ENCODE data around the gene CLDN19. TPM values are rescaled to one million over a fixed set of nuclear protein-coding genes. Genes with fewer than 3 reads are reported as not detected.
"Not testable (repeated sequence)": the region's sequence is repeated elsewhere in the genome, so short reads cannot be mapped to it uniquely, and the experiment has no call there.

The CLDN19 gene
- total RNA-seq, 1 experiment from 2014 or later = not detected

DNA sequence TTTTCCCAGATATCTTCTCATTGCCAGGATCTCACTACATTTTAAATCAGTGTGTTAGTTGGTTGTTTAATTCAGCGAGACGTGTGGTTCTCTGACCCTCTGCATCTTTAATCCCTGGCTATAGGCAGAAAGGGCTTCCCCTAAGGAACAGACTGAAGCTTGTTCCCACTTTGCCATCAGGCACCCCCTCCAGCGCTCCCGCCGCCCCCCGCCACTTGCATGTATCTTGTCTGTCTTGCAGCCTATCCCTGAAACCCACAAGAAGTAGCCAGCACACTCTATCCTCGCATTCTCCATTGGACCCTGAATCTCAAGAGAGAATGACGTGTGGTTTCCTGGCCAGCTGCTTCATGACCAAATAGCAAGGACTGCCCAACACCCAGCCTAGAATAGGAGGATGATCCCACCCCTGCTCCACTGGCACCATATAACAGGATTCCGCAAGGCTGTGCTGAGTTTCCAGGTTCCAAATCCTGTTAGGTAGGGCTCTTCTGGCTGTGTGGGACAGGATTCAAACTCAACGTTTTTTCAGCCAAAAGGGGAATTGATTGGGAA, 7.8 kb downstream of the CLDN19 start:
- no peak overlapping the region for H3K4me3 Mint-ChIP-seq (ENCODE audit: unreplicated experiment)
- H3K27ac Mint-ChIP-seq (ENCODE audit: low read depth, unreplicated experiment) = no peak overlapping the region
- no peaks in the 10 kb centered on the region for H3K9me3 Mint-ChIP-seq (ENCODE audit: unreplicated experiment)
- TF ChIP-seq CTCF (IDR thresholded peaks at IDR 0.05; ENCODE audit: unreplicated experiment) = no peak
- ChIA-PET CTCF (interaction anchor here (0.6 kb wide), 1 partner anchor 79 kb away, joined by 3 read pairs; no protein-coding TSS in a partner anchor), POLR2A (interaction anchor here (1.1 to 2.6 kb wide), 3 partner anchors 11 to 31 kb away, joined by 3 to 10 read pairs (median 5); no protein-coding TSS in a partner anchor)
- no TSS peak for BruUV-seq (replicated peaks)
- peaks cover 3% of the 10 kb centered on the region for H3K4me1 Mint-ChIP-seq (ENCODE audit: insufficient read depth, unreplicated experiment)
- H3K36me3 Mint-ChIP-seq (ENCODE audit: insufficient read depth, unreplicated experiment) = no peaks in the 10 kb centered on the region
- DNase-seq (ENCODE audit: unreplicated experiment) = no peak
- intact Hi-C loops (cut with micrococcal nuclease) = loop anchor here (10.0 kb wide), 1 partner anchor 587 kb away; no protein-coding TSS in a partner anchor
- H3K27me3 Mint-ChIP-seq (ENCODE audit: insufficient read depth, unreplicated experiment) = no peaks in the 10 kb centered on the region

DNA sequence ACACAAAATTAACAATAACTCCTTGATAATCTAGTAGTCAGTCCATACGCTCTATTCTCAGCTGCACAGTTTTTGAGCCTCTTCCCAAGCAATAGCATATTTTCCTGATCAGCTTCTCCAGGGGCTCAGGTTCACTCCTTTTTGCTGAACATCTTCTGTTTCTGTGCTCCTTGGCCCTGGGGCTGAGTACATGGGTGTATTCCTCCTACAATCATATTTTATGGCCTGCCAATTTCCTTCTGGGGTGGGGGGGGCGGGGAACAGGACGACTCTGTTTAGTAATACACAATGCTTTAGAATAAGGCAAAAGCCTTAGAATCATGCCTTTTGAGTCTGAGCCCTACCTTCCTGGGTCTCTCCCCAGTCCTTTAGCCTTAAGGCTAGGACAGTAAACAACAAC, 8.5 kb downstream of the CLDN19 start:
- H3K36me3 Mint-ChIP-seq (ENCODE audit: insufficient read depth, unreplicated experiment) = no peaks in the 10 kb centered on the region
- CTCF ChIA-PET = no interaction called here
- TF ChIP-seq CTCF (IDR thresholded peaks at IDR 0.05; ENCODE audit: unreplicated experiment) = no peak
- H3K27me3 Mint-ChIP-seq (ENCODE audit: insufficient read depth, unreplicated experiment) = no peaks in the 10 kb centered on the region
- POLR2A ChIA-PET = interaction anchor here (0.6 to 1.8 kb wide), 4 partner anchors 17 to 49 kb away, joined by 3 to 5 read pairs (median 4); partner anchors contain the start of gene YBX1
- BruUV-seq (replicated peaks) = no TSS peak
- no peak for DNase-seq (ENCODE audit: unreplicated experiment)
- H3K27ac Mint-ChIP-seq (ENCODE audit: low read depth, unreplicated experiment) = no peak overlapping the region
- no peaks in the 10 kb centered on the region for H3K4me1 Mint-ChIP-seq (ENCODE audit: insufficient read depth, unreplicated experiment)
- no peak overlapping the region for H3K4me3 Mint-ChIP-seq (ENCODE audit: unreplicated experiment)
- no peaks in the 10 kb centered on the region for H3K9me3 Mint-ChIP-seq (ENCODE audit: unreplicated experiment)
- intact Hi-C loops (cut with micrococcal nuclease) = loop anchor here (1.0 to 10.0 kb wide), 2 partner anchors 153 to 587 kb away; no protein-coding TSS in a partner anchor

- Mint-ChIP-seq H3K4me3 (ENCODE audit: unreplicated experiment) (no peak overlapping the region), H3K4me1 (ENCODE audit: insufficient read depth, unreplicated experiment) (no peaks in the 10 kb centered on the region), H3K27ac (ENCODE audit: low read depth, unreplicated experiment) (no peak overlapping the region), H3K27me3 (ENCODE audit: insufficient read depth, unreplicated experiment) (no peaks in the 10 kb centered on the region), H3K9me3 (ENCODE audit: unreplicated experiment) (no peaks in the 10 kb centered on the region), H3K36me3 (ENCODE audit: insufficient read depth, unreplicated experiment) (no peaks in the 10 kb centered on the region)
- intact Hi-C loops (cut with micrococcal nuclease) = loop anchor here (1.0 to 10.0 kb wide), 2 partner anchors 153 to 586 kb away; no protein-coding TSS in a partner anchor
- TF ChIP-seq CTCF (IDR thresholded peaks at IDR 0.05; ENCODE audit: unreplicated experiment) = peak; percentile 45
- CTCF ChIA-PET = interaction anchor here (0.7 to 1.3 kb wide), 3 partner anchors 12 to 645 kb away, joined by 3 to 5 read pairs (median 4); partner anchors contain the start of gene P3H1
- POLR2A ChIA-PET = interaction anchor here (0.6 to 1.8 kb wide), 4 partner anchors 9 to 49 kb away, joined by 3 to 5 read pairs (median 4); partner anchors contain the start of genes CLDN19 and YBX1
- BruUV-seq (replicated peaks) = no TSS peak
- DNase-seq (ENCODE audit: unreplicated experiment) = peak; percentile 62
Observed at GRCh38 chr1:42730988-42731387, 9.0 kb downstream of the CLDN19 start.

GRCh38 chr1:42730002-42730401, 10.0 kb downstream of the CLDN19 start:
- intact Hi-C loops (cut with micrococcal nuclease) = loop anchor here (10.0 kb wide), 1 partner anchor 585 kb away; no protein-coding TSS in a partner anchor

GRCh38 chr1:42725820-42726219, 14.2 kb downstream of the CLDN19 start:
- not testable (repeated sequence) for H3K9me3 Mint-ChIP-seq (ENCODE audit: unreplicated experiment); H3K27ac Mint-ChIP-seq (ENCODE audit: low read depth, unreplicated experiment); H3K36me3 Mint-ChIP-seq (ENCODE audit: insufficient read depth, unreplicated experiment); H3K27me3 Mint-ChIP-seq (ENCODE audit: insufficient read depth, unreplicated experiment); H3K4me1 Mint-ChIP-seq (ENCODE audit: insufficient read depth, unreplicated experiment); BruUV-seq (replicated peaks); DNase-seq (ENCODE audit: unreplicated experiment); H3K4me3 Mint-ChIP-seq (ENCODE audit: unreplicated experiment)
- CTCF ChIA-PET = interaction anchor here (0.6 to 0.7 kb wide), 2 partner anchors 17 to 148 kb away, joined by 3 read pairs; no protein-coding TSS in a partner anchor
- POLR2A ChIA-PET = interaction anchor here (0.7 kb wide), 1 partner anchor 9 kb away, joined by 4 read pairs; no protein-coding TSS in a partner anchor
- intact Hi-C loops (cut with micrococcal nuclease) = loop anchor here (10.0 kb wide), 1 partner anchor 381 kb away; no protein-coding TSS in a partner anchor

More at GRCh38 chr1:42730002-42730401, 10.0 kb downstream of the CLDN19 start:
- CTCF ChIA-PET = interaction anchor here (0.6 to 1.3 kb wide), 5 partner anchors 13 to 1032 kb away, joined by 4 to 5 read pairs (median 4); partner anchors contain the start of gene P3H1
- Mint-ChIP-seq H3K9me3 (ENCODE audit: unreplicated experiment) (no peaks in the 10 kb centered on the region), H3K4me1 (ENCODE audit: insufficient read depth, unreplicated experiment) (no peaks in the 10 kb centered on the region), H3K27me3 (ENCODE audit: insufficient read depth, unreplicated experiment) (no peaks in the 10 kb centered on the region), H3K27ac (ENCODE audit: low read depth, unreplicated experiment) (no peak overlapping the region), H3K4me3 (ENCODE audit: unreplicated experiment) (no peak overlapping the region), H3K36me3 (ENCODE audit: insufficient read depth, unreplicated experiment) (no peaks in the 10 kb centered on the region)
- TF ChIP-seq CTCF (IDR thresholded peaks at IDR 0.05; ENCODE audit: unreplicated experiment) = no peak
- POLR2A ChIA-PET = interaction anchor here (0.5 to 1.4 kb wide), 3 partner anchors 10 to 141 kb away, joined by 3 to 5 read pairs (median 5); partner anchors contain the start of gene CLDN19
- DNase-seq (ENCODE audit: unreplicated experiment) = no peak
- BruUV-seq (replicated peaks) = no TSS peak

Data from MCF 10A (cell line).